Ascending aorta (tissue), 2 donors: Measurements from ENCODE around the gene TCP1. TPM values are rescaled to one million over a fixed set of nuclear protein-coding genes. Genes with fewer than 3 reads are reported as not detected.
"Not testable (repeated sequence)": the region's sequence is repeated elsewhere in the genome, so short reads cannot be mapped to it uniquely, and the experiment has no call there.

ENCODE experiments used
- DNase-seq, 2 donors: peaks; one replicate each; pipeline ENCODE4 v3.0.0-alpha.2; 2019; ENCODE audit warnings: low spot score in 2 of 2
- H3K27ac ChIP-seq, 2 donors: fragments of 200-600 bp; sonication (generic); one replicate each; pipeline ENCODE4 v1.5.1; 2016 to 2017; ENCODE audit warnings: mild to moderate bottlenecking in 1 of 2
- H3K27me3 ChIP-seq: fragments of 200-600 bp; sonication (generic); one replicate; pipeline ENCODE4 v1.5.1; 2017
- H3K36me3 ChIP-seq, 2 donors: fragments of 200-600 bp; sonication (generic); one replicate each; pipeline ENCODE4 v1.5.1; 2016
- H3K4me1 ChIP-seq, 2 donors: fragments of 200-600 bp; sonication (generic); one replicate each; pipeline ENCODE4 v1.5.1; 2016 to 2017; ENCODE audit warnings: mild to moderate bottlenecking in 1 of 2
- H3K4me3 ChIP-seq, 2 donors: fragments of 200-600 bp; sonication (generic); one replicate each; pipeline ENCODE4 v1.5.1; 2016 to 2017; ENCODE audit warnings: mild to moderate bottlenecking in 1 of 2
- H3K9me3 ChIP-seq, 2 donors: fragments of 200-600 bp; sonication (generic); one replicate each; pipeline ENCODE4 v1.5.1; 2016
- intact Hi-C: fragments of 100-400 bp; cut with DNase I; formaldehyde crosslinking; loops from one replicate; pipeline ENCODE4 v1.15.1; 2023
- total RNA-seq: library from RNA; depleted of rRNA; stranded (reverse); fragments of >200 nt; gene quantifications from one replicate; pipeline ENCODE4 v1.1.0, GENCODE V29; 2016
- TF ChIP-seq, protein P1 (sequence below), 3 experiments: fragments of 200-600 bp in 2 of 3; fragments of 450-650 bp in 1 of 3; sonication (generic) in 2 of 3; IDR thresholded peaks; one replicate each; pipeline ENCODE4 v1.5.1; 2016 to 2019; ENCODE audit warnings: antibody characterized with exemption in 3 of 3, mild to moderate bottlenecking in 1 of 3, moderate library complexity in 1 of 3

TCP1 gene
- total RNA-seq, 1 donor from 2014 or later: 46.7 TPM

DNA sequence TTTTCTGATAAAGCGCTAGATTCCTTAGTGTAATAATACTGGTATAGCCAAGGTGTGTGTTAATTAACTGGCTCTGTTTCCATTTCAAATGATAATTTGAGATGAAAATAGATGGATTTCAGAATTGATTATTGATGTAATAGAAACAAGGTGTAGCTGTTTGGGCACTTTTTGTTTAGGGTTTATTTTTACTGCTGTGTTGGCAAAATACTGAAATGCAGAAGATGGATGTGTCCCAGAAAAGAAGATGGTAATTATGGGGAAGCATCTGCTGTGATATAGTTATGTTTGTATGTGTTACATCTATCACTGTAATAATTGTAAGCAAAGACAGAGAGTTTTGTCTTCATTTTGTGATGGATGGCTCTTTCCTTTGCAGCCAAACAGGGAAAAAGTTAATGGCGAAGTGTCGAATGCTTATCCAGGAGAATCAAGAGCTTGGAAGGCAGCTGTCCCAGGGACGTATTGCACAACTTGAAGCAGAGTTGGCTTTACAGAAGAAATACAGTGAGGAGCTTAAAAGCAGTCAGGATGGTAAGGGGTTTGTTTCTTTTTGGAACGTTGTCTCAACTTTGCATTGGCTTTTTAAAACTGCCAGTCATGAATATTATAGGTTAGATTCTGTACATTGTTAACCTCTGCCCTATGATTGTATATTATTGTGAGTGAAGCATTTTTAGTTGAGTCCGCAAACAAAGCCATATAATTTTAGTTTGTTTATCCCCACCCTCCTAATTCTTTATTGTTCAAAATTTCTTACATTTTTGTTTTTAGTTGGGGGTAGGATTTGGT, 36.1 kb downstream of the TCP1 start:
- Histone ChIP-seq H3K4me3 (no peak overlapping the region), H3K27me3 (no peaks in the 10 kb centered on the region), H3K9me3 (no peaks in the 10 kb centered on the region), H3K27ac (no peak overlapping the region), H3K36me3 (peaks cover 61 to 90% of the 10 kb centered on the region in 2 donors), H3K4me1 (peaks cover 0 to 4% of the 10 kb centered on the region in 2 donors)
- intact Hi-C loops: loop anchor here (5.0 kb wide), 1 partner anchor 34 kb away; the partner anchor contains the start of gene TCP1
- TF ChIP-seq, protein P1, sequence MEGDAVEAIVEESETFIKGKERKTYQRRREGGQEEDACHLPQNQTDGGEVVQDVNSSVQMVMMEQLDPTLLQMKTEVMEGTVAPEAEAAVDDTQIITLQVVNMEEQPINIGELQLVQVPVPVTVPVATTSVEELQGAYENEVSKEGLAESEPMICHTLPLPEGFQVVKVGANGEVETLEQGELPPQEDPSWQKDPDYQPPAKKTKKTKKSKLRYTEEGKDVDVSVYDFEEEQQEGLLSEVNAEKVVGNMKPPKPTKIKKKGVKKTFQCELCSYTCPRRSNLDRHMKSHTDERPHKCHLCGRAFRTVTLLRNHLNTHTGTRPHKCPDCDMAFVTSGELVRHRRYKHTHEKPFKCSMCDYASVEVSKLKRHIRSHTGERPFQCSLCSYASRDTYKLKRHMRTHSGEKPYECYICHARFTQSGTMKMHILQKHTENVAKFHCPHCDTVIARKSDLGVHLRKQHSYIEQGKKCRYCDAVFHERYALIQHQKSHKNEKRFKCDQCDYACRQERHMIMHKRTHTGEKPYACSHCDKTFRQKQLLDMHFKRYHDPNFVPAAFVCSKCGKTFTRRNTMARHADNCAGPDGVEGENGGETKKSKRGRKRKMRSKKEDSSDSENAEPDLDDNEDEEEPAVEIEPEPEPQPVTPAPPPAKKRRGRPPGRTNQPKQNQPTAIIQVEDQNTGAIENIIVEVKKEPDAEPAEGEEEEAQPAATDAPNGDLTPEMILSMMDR (IDR thresholded peaks at IDR 0.05): no peak
- no peak for DNase-seq

DNA sequence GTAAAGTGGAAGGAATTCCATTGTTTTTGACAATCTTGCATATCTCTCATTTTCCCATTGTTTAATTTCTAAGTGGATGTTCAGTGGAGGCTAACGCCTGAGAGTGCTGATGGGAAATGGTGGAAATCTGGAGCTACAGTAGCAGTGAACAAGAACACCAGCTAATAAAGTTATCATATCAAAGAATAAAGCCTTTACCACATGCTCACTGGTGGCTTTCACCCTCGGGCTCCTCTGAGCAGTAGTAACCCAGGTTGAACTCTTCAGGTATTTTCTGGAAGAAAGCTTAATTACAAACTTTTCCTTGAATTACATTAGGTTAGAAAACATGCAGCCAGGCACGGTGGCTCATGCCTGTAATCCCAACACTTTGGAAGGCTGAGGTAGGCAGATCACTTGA, 38.0 kb downstream of the TCP1 start:
- TF ChIP-seq, protein P1 (IDR thresholded peaks at IDR 0.05): no peak
- Histone ChIP-seq H3K27ac (no peak overlapping the region), H3K36me3 (peaks cover 70 to 90% of the 10 kb centered on the region in 2 donors)

DNA sequence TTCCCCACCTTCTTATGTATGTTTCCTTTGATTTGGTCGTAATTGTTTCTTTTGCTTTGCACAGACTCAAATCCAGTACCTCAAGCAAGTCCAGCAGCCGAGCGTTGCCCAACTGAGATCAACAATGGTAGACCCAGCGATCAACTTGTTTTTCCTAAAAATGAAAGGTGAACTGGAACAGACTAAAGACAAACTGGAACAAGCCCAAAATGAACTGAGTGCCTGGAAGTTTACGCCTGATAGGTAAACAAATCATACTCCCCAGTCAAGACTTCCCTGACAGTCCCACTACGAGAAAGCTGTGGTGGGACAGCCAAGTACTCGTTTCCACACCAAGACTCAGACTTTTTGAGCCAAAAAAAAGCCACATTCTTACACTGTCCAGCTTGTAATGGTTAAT, 41.3 kb downstream of the TCP1 start:
- H3K9me3 ChIP-seq, intact Hi-C loops: not testable (repeated sequence)
- H3K36me3 ChIP-seq: peaks cover 74 to 95% of the 10 kb centered on the region in 2 donors

More for the DNA sequence above, 38.0 kb downstream of the TCP1 start:
- no peaks in the 10 kb centered on the region for H3K9me3 ChIP-seq
- DNase-seq: no peak
- intact Hi-C loops: loop anchor here (5.0 kb wide), 1 partner anchor 36 kb away; the partner anchor contains the start of gene TCP1
- H3K4me3 ChIP-seq: no peak overlapping the region
- no peaks in the 10 kb centered on the region for H3K27me3 ChIP-seq
- peaks cover 0 to 4% of the 10 kb centered on the region in 2 donors for H3K4me1 ChIP-seq

DNA sequence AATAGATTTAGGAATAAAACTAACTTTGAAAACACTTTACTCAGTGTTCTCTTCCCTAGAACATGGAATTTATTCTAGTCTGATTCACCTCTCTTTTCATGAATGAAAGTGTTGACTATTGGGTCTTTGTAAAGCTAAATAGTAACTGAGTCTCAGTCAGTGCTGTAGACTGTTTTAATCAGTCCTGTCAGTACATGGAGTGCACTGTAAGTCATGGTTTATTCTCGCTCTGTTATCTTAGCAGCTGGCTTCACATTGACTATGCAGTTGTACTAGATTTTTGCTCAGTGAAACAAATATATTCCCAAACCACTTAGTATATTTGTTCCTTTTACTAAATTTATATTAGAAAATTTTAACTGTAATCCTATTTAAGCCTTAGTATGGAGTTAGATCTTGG, 42.6 kb downstream of the TCP1 start:
- Histone ChIP-seq H3K4me3 (no peak overlapping the region), H3K36me3 (peaks cover 74 to 97% of the 10 kb centered on the region in 2 donors), H3K27me3 (no peaks in the 10 kb centered on the region), H3K9me3 (no peaks in the 10 kb centered on the region), H3K27ac (no peak overlapping the region), H3K4me1 (no peaks in the 10 kb centered on the region)
- DNase-seq: no peak
- TF ChIP-seq, protein P1 (IDR thresholded peaks at IDR 0.05): no peak
- intact Hi-C loops: no loop called here

More for the DNA sequence above, 41.3 kb downstream of the TCP1 start:
- not testable (repeated sequence) for H3K4me3 ChIP-seq, DNase-seq, H3K4me1 ChIP-seq, H3K27me3 ChIP-seq, H3K27ac ChIP-seq

DNA sequence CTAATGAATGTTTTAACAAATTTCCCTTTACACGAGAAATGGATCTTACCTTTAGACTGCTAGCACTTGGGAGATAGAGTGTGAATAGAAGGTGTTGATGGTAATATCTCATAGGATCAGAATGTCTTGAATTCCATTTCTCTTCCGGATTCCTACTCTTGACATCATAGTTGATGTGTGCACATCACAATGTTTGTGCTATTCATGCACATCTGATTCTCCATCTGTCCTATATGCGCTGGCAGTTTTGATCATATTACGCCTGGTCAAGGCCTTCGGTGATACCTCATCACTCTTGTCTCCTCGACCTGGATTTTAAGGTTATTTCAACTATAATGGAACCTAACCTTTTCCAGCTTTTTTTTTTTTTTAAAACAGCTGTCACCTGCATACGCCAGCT, 44.3 kb downstream of the TCP1 start:
- intact Hi-C loops: no loop called here

DNA sequence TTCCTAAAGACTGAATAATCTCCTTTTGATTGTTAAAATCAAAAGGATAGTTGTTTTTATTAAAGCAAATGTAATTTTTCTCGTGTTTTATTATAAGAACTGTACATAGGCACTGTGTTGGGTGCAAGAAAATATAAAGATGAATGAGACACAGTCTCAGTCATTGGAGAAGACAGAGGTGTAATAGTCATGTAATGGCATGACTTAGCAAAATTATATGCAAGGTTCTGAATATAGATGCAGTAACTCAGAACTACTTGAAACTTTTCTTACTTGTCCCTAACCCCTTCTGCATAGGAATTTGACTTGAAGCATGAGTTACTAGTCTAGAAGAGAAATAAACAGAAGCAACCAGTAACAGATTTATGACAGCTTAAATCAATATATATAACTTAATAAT, 47.2 kb downstream of the TCP1 start:
- DNase-seq: no peak
- peaks cover 65 to 76% of the 10 kb centered on the region in 2 donors for H3K36me3 ChIP-seq
- H3K27me3 ChIP-seq: no peaks in the 10 kb centered on the region
- H3K27ac ChIP-seq: no peak overlapping the region
- no peak overlapping the region for H3K4me3 ChIP-seq
- peaks cover 0 to 3% of the 10 kb centered on the region in 2 donors for H3K4me1 ChIP-seq
- H3K9me3 ChIP-seq: no peaks in the 10 kb centered on the region
- TF ChIP-seq, protein P1 (IDR thresholded peaks at IDR 0.05): no peak
- intact Hi-C loops: no loop called here

More for the DNA sequence above, 44.3 kb downstream of the TCP1 start:
- Histone ChIP-seq H3K4me1 (no peaks in the 10 kb centered on the region), H3K9me3 (no peaks in the 10 kb centered on the region), H3K36me3 (peaks cover 86 to 93% of the 10 kb centered on the region in 2 donors), H3K27ac (no peak overlapping the region), H3K4me3 (no peak overlapping the region), H3K27me3 (no peaks in the 10 kb centered on the region)
- TF ChIP-seq, protein P1 (IDR thresholded peaks at IDR 0.05): no peak
- DNase-seq: no peak
